Measurements from ENCODE around the gene PAPOLB.

DNA sequence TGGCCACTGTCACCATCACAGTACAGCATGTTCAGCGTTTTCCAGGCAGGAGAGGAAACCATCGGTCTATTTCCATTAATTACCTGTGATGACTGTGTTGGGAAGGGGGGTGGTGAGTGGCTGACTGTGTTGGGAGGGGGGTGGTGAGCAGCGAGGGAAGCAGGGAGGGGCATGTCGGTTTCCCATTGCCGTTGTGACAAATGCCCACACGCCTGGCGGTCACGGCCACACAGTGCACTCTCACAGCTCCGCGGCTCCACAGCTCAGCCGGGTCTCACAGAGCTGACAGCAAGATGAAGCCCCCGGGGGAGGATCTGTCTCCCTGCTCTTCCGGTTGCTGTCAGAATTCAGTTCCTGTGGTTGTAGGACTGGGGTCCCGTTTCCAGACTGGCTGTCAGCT is 47.4 kb downstream of the PAPOLB start:
- TF ChIP-seq GABPA (IDR thresholded peaks at IDR 0.05; ENCODE audit: borderline replicate concordance, insufficient read depth, low read length) (no peak), RAD21 (IDR thresholded peaks at IDR 0.05 in 1 of 2, conservative IDR thresholded peaks at IDR 0.05 in 1 of 2; ENCODE audit: low read depth in 2 of 2, low read length in 2 of 2) (no peak), EP300 (IDR thresholded peaks at IDR 0.05; ENCODE audit: borderline replicate concordance in 1 of 2, low read depth in 2 of 2, low read length in 2 of 2) (no peak), EZH2 (IDR thresholded peaks at IDR 0.05; ENCODE audit: low read depth, low read length, severe bottlenecking) (no peak), ASH2L (IDR thresholded peaks at IDR 0.05; ENCODE audit: low read length) (no peak), ZNF274 (IDR thresholded peaks at IDR 0.05; ENCODE audit: borderline replicate concordance, extremely low read depth, low read length) (no peak), SP1 (IDR thresholded peaks at IDR 0.05; ENCODE audit: low read depth, low read length) (no peak), SP2 (IDR thresholded peaks at IDR 0.05; ENCODE audit: low read length) (no peak), POLR2A (IDR thresholded peaks at IDR 0.05; ENCODE audit: control extremely low read depth in 1 of 2, low read depth in 2 of 2, low read length in 2 of 2) (no peak), SUZ12 (IDR thresholded peaks at IDR 0.05; ENCODE audit: low read length) (no peak)
- TF ChIP-seq, protein P1, sequence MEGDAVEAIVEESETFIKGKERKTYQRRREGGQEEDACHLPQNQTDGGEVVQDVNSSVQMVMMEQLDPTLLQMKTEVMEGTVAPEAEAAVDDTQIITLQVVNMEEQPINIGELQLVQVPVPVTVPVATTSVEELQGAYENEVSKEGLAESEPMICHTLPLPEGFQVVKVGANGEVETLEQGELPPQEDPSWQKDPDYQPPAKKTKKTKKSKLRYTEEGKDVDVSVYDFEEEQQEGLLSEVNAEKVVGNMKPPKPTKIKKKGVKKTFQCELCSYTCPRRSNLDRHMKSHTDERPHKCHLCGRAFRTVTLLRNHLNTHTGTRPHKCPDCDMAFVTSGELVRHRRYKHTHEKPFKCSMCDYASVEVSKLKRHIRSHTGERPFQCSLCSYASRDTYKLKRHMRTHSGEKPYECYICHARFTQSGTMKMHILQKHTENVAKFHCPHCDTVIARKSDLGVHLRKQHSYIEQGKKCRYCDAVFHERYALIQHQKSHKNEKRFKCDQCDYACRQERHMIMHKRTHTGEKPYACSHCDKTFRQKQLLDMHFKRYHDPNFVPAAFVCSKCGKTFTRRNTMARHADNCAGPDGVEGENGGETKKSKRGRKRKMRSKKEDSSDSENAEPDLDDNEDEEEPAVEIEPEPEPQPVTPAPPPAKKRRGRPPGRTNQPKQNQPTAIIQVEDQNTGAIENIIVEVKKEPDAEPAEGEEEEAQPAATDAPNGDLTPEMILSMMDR (IDR thresholded peaks at IDR 0.05; ENCODE audit: control extremely low read depth in 1 of 3, insufficient read depth in 1 of 3, low read depth in 1 of 3, low read length in 3 of 3) = no peak

Data from H1 (cell line).